HEK293T (cell line): Measurements from ENCODE around the gene DCANP1.

Source experiments
- ARNT ChIP-seq: fragments of 450-650 bp; IDR thresholded peaks from 2 replicates; pipeline ENCODE4 v1.6.1; 2017; ENCODE audit warnings: mild to moderate bottlenecking
- BHLHE40 ChIP-seq: fragments of 450-650 bp; IDR thresholded peaks from 2 replicates; pipeline ENCODE4 v1.6.1; 2016; ENCODE audit warnings: mild to moderate bottlenecking, moderate library complexity, borderline replicate concordance
- FOXA1 ChIP-seq: fragments of 450-650 bp; IDR thresholded peaks from 2 replicates; pipeline ENCODE4 v1.6.1; 2016; ENCODE audit warnings: mild to moderate bottlenecking
- FOXK2 ChIP-seq: fragments of 450-650 bp; IDR thresholded peaks from 2 replicates; pipeline ENCODE4 v1.6.1; 2016; ENCODE audit warnings: mild to moderate bottlenecking
- FOXM1 ChIP-seq: fragments of 450-650 bp; IDR thresholded peaks from 2 replicates; pipeline ENCODE4 v1.6.1; 2017; ENCODE audit warnings: mild to moderate bottlenecking, borderline replicate concordance
- HDGF ChIP-seq: fragments of 450-650 bp; IDR thresholded peaks from 2 replicates; pipeline ENCODE4 v1.6.1; 2017; ENCODE audit warnings: antibody characterized with exemption, borderline replicate concordance
- L3MBTL2 ChIP-seq: fragments of 450-650 bp; conservative IDR thresholded peaks from 2 replicates; pipeline ENCODE4 v1.6.1; 2016; ENCODE audit warnings: mild to moderate bottlenecking
- LEF1 ChIP-seq: fragments of 450-650 bp; IDR thresholded peaks from 2 replicates; pipeline ENCODE4 v1.6.1; 2017; ENCODE audit warnings: mild to moderate bottlenecking, borderline replicate concordance
- NFRKB ChIP-seq: fragments of 450-650 bp; IDR thresholded peaks from 2 replicates; pipeline ENCODE4 v1.6.1; 2016; ENCODE audit warnings: mild to moderate bottlenecking, moderate library complexity
- SP1 ChIP-seq: fragments of 450-650 bp; IDR thresholded peaks from 2 replicates; pipeline ENCODE4 v1.6.1; 2017
- SUZ12 ChIP-seq: fragments of 450-650 bp; IDR thresholded peaks from 2 replicates; pipeline ENCODE4 v1.6.1; 2016; ENCODE audit warnings: mild to moderate bottlenecking
- TARDBP ChIP-seq: fragments of 450-650 bp; IDR thresholded peaks from 2 replicates; pipeline ENCODE4 v1.6.1; 2016
- ZNF384 ChIP-seq: fragments of 450-650 bp; IDR thresholded peaks from 2 replicates; pipeline ENCODE4 v1.6.1; 2016

DNA sequence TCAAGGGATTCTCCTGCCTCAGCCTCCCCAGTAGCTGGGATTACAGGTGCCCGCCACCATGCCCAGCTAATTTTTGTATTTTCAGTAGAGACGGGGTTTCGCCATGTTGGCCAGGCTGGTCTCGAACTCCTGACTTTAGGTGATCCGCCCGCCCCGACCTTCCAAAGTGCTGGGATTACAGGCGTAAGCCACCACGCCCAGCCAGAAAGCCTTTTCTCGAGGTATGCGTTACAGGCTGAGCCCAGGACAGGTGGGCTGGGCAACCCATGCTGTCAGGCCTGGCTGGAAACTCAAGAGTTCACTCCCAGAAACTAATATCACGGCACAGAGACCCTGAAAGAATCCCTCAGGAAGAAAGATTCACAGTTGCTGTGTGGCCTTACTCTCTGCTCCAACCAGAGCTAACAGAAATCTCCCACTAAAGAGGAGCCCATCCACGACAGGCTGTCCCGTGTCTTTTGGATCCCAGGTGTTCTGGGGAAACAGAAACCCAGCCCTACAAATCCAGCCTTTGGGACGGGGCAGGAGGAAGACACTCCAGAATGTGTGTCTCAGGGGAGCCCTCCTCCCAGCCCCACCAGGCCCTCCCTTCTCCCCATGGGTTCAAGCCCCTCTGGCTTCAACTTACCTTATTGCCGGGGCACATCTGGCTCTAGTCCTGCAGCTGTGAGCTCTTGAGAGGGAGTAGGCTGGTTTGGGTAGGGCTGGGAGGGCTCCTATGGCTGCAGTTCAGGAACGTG is 4.6 kb upstream of the DCANP1 start:
- TF ChIP-seq TARDBP (no peak), SP1 (no peak), ARNT (no peak), FOXM1 (no peak), ZNF384 (no peak), NFRKB (no peak), HDGF (no peak), BHLHE40 (no peak), L3MBTL2 (no peak), SUZ12 (no peak), FOXA1 (no peak), LEF1 (no peak), FOXK2 (no peak)
